Parathyroid adenoma (tissue), 2 donors: ENCODE results near the gene PANX2.

Experiments
- H2AFZ ChIP-seq: fragments of 300-600 bp; sonication (generic); one replicate; pipeline ENCODE4 v1.7.0; 2017; ENCODE audit warnings: antibody characterized with exemption, mild to moderate bottlenecking
- H3K27ac ChIP-seq: fragments of 300-600 bp; sonication (generic); one replicate; pipeline ENCODE4 v1.7.0; 2017
- H3K27me3 ChIP-seq: fragments of 300-600 bp; sonication (generic); one replicate; pipeline ENCODE4 v1.7.0; 2017; ENCODE audit warnings: low read length; ENCODE audit not compliant: control insufficient read depth, insufficient read depth
- H3K36me3 ChIP-seq: fragments of 300-600 bp; sonication (generic); one replicate; pipeline ENCODE4 v1.7.0; 2017; ENCODE audit warnings: low read length; ENCODE audit not compliant: control insufficient read depth, insufficient read depth
- H3K4me1 ChIP-seq: fragments of 300-600 bp; sonication (generic); one replicate; pipeline ENCODE4 v1.7.0; 2017; ENCODE audit warnings: control low read depth
- H3K4me2 ChIP-seq: fragments of 300-600 bp; sonication (generic); one replicate; pipeline ENCODE4 v1.7.0; 2017; ENCODE audit warnings: low read length
- H3K4me3 ChIP-seq: fragments of 300-600 bp; sonication (generic); one replicate; pipeline ENCODE4 v1.7.0; 2017; ENCODE audit warnings: low read depth, low read length
- H3K79me2 ChIP-seq: fragments of 300-600 bp; sonication (generic); one replicate; pipeline ENCODE4 v1.7.0; 2017; ENCODE audit warnings: control low read depth
- H3K9ac ChIP-seq: fragments of 300-600 bp; sonication (generic); one replicate; pipeline ENCODE4 v1.7.0; 2017; ENCODE audit warnings: mild to moderate bottlenecking
- H3K9me3 ChIP-seq: fragments of 300-600 bp; sonication (generic); one replicate; pipeline ENCODE4 v1.7.0; 2017; ENCODE audit warnings: low read length; ENCODE audit not compliant: control insufficient read depth
- CTCF ChIP-seq: fragments of 300-600 bp; sonication (generic); IDR thresholded peaks from one replicate; pipeline ENCODE4 v1.7.0; 2017; ENCODE audit warnings: antibody characterized with exemption, mild to moderate bottlenecking
- donor health status: primary hyperparathyroidism.

PANX2 gene

GRCh38 chr22:50157709-50158375 lies 12.7 kb upstream of the PANX2 start:
- no peak for TF ChIP-seq CTCF
- Histone ChIP-seq H3K4me3 (no peak overlapping the region), H3K79me2 (no peaks in the 10 kb centered on the region), H3K4me2 (no peak overlapping the region), H2AFZ (no peak overlapping the region), H3K27me3 (no peaks in the 10 kb centered on the region), H3K9me3 (no peaks in the 10 kb centered on the region), H3K9ac (no peak overlapping the region), H3K4me1 (no peaks in the 10 kb centered on the region), H3K27ac (no peak overlapping the region), H3K36me3 (no peaks in the 10 kb centered on the region)

- Histone ChIP-seq H3K27me3 (no peaks in the 10 kb centered on the region), H2AFZ (no peak overlapping the region), H3K4me1 (no peaks in the 10 kb centered on the region)
These were observed 9.6 kb upstream of the PANX2 start for GRCh38 chr22:50160947-50161346.

GRCh38 chr22:50161508-50162390 lies 8.8 kb upstream of the PANX2 start:
- H3K9ac ChIP-seq = no peak overlapping the region
- H3K36me3 ChIP-seq = no peaks in the 10 kb centered on the region
- H3K4me2 ChIP-seq = no peak overlapping the region
- H3K9me3 ChIP-seq = no peaks in the 10 kb centered on the region
- no peaks in the 10 kb centered on the region for H3K79me2 ChIP-seq
- no peaks in the 10 kb centered on the region for H3K27me3 ChIP-seq
- no peak overlapping the region for H3K4me3 ChIP-seq
- no peak overlapping the region for H3K27ac ChIP-seq
- H3K4me1 ChIP-seq = no peaks in the 10 kb centered on the region
- H2AFZ ChIP-seq = no peak overlapping the region
- TF ChIP-seq CTCF = no peak

More at GRCh38 chr22:50160947-50161346, 9.6 kb upstream of the PANX2 start:
- H3K4me2 ChIP-seq = no peak overlapping the region
- no peak overlapping the region for H3K27ac ChIP-seq
- TF ChIP-seq CTCF = no peak
- H3K36me3 ChIP-seq = no peaks in the 10 kb centered on the region
- H3K9ac ChIP-seq = no peak overlapping the region
- no peaks in the 10 kb centered on the region for H3K79me2 ChIP-seq
- no peaks in the 10 kb centered on the region for H3K9me3 ChIP-seq
- no peak overlapping the region for H3K4me3 ChIP-seq

- Histone ChIP-seq H2AFZ (no peak overlapping the region), H3K27me3 (no peaks in the 10 kb centered on the region), H3K9me3 (no peaks in the 10 kb centered on the region), H3K9ac (no peak overlapping the region), H3K4me2 (no peak overlapping the region), H3K79me2 (no peaks in the 10 kb centered on the region), H3K4me1 (no peaks in the 10 kb centered on the region), H3K4me3 (no peak overlapping the region), H3K27ac (no peak overlapping the region), H3K36me3 (no peaks in the 10 kb centered on the region)
- no peak for TF ChIP-seq CTCF
These were observed 8.1 kb upstream of the PANX2 start for GRCh38 chr22:50162391-50162956.
